Trophoblast cell (in vitro differentiated cells and primary cell): ENCODE results near the gene SPRR2B.
A peak's percentile ranks its signal among the peaks of the same experiment; 100 is the strongest.

Experiments
- DNase-seq, 2 donors: peaks; one replicate each; pipeline ENCODE4 v3.0.0-alpha.2; 2016
- H2AFZ ChIP-seq: 2 replicates; pipeline ENCODE4 v1.6.1; 2013; ENCODE audit warnings: low read length, moderate library complexity, mild to moderate bottlenecking; ENCODE audit not compliant: insufficient read depth, poor library complexity
- H2AK5ac ChIP-seq: 2 replicates; pipeline ENCODE4 v1.6.1; 2013; ENCODE audit warnings: mild to moderate bottlenecking, low read length
- H2BK120ac ChIP-seq: 2 replicates; pipeline ENCODE4 v1.6.1; 2013; ENCODE audit warnings: low read length, mild to moderate bottlenecking, moderate library complexity; ENCODE audit not compliant: insufficient read depth, poor library complexity
- H2BK12ac ChIP-seq: 2 replicates; pipeline ENCODE4 v1.6.1; 2013; ENCODE audit warnings: mild to moderate bottlenecking, low read length, moderate library complexity
- H2BK5ac ChIP-seq: 2 replicates; pipeline ENCODE4 v1.6.1; 2013; ENCODE audit warnings: low read length, low read depth, moderate library complexity, mild to moderate bottlenecking; ENCODE audit not compliant: poor library complexity
- H3K14ac ChIP-seq: 2 replicates; pipeline ENCODE4 v1.6.1; 2013; ENCODE audit warnings: mild to moderate bottlenecking, low read length
- H3K18ac ChIP-seq: 2 replicates; pipeline ENCODE4 v1.6.1; 2013; ENCODE audit warnings: mild to moderate bottlenecking, low read length
- H3K23ac ChIP-seq: 2 replicates; pipeline ENCODE4 v1.6.1; 2013; ENCODE audit warnings: low read length
- H3K27ac ChIP-seq: 2 replicates; pipeline ENCODE4 v1.5.1; 2013; ENCODE audit warnings: low read depth, mild to moderate bottlenecking, inconsistent platforms, low read length, moderate library complexity
- H3K27me3 ChIP-seq: 2 replicates; pipeline ENCODE4 v1.6.1; 2013; ENCODE audit warnings: inconsistent platforms, mild to moderate bottlenecking, low read length, moderate library complexity; ENCODE audit not compliant: insufficient read depth
- H3K36me3 ChIP-seq, 2 experiments: 1 replicate in 1 of 2; 2 replicates in 1 of 2; pipeline ENCODE4 v1.6.1; 2013; ENCODE audit warnings: low read length in 2 of 2, mild to moderate bottlenecking in 2 of 2, moderate library complexity in 1 of 2; ENCODE audit not compliant: insufficient read depth in 2 of 2, control insufficient read depth in 1 of 2
- H3K4ac ChIP-seq: 2 replicates; pipeline ENCODE4 v1.6.1; 2013; ENCODE audit warnings: low read depth, mild to moderate bottlenecking, low read length, moderate library complexity
- H3K4me1 ChIP-seq, 2 experiments: 1 replicate in 1 of 2; 2 replicates in 1 of 2; pipeline ENCODE4 v1.6.1; 2013; ENCODE audit warnings: low read length in 2 of 2, mild to moderate bottlenecking in 2 of 2, moderate library complexity in 1 of 2; ENCODE audit not compliant: insufficient read depth in 2 of 2, control insufficient read depth in 1 of 2
- H3K4me2 ChIP-seq: 2 replicates; pipeline ENCODE4 v1.6.1; 2013; ENCODE audit warnings: inconsistent platforms, mild to moderate bottlenecking, low read length, moderate library complexity
- H3K4me3 ChIP-seq: 2 replicates; pipeline ENCODE4 v1.5.1; 2013; ENCODE audit warnings: mild to moderate bottlenecking, low read depth, low read length, inconsistent platforms
- H3K79me1 ChIP-seq: one replicate; pipeline ENCODE4 v1.6.1; 2013; ENCODE audit warnings: low read length
- H3K79me2 ChIP-seq: 2 replicates; pipeline ENCODE4 v1.6.1; 2013; ENCODE audit warnings: low read length, mild to moderate bottlenecking; ENCODE audit not compliant: control insufficient read depth, insufficient read depth, poor library complexity
- H3K9ac ChIP-seq: 2 replicates; pipeline ENCODE4 v1.6.1; 2013; ENCODE audit warnings: mild to moderate bottlenecking, low read length
- H3K9me3 ChIP-seq: 2 replicates; pipeline ENCODE4 v1.6.1; 2013; ENCODE audit warnings: low read depth, mild to moderate bottlenecking, control low read depth, inconsistent platforms, low read length; ENCODE audit not compliant: insufficient read depth
- H4K12ac ChIP-seq: 2 replicates; pipeline ENCODE4 v1.6.1; 2013; ENCODE audit warnings: low read depth, mild to moderate bottlenecking, low read length, moderate library complexity
- H4K8ac ChIP-seq: 2 replicates; pipeline ENCODE4 v1.6.1; 2013; ENCODE audit warnings: low read depth, mild to moderate bottlenecking, low read length, moderate library complexity
- H4K91ac ChIP-seq: one replicate; pipeline ENCODE4 v1.6.1; 2013; ENCODE audit warnings: low read depth, mild to moderate bottlenecking, low read length, moderate library complexity
- WGBS: extraction: QIAGEN DNeasy Blood & Tissue Kit; methylation state at CpG from one replicate; pipeline ENCODE4 v1.1.7; 2013; ENCODE audit warnings: missing lambda C conversion rate; ENCODE audit not compliant: insufficient read length, insufficient coverage; ENCODE audit errors: extremely low coverage; 5-methylcytosine and 5-hydroxymethylcytosine counted together

The SPRR2B gene

DNA sequence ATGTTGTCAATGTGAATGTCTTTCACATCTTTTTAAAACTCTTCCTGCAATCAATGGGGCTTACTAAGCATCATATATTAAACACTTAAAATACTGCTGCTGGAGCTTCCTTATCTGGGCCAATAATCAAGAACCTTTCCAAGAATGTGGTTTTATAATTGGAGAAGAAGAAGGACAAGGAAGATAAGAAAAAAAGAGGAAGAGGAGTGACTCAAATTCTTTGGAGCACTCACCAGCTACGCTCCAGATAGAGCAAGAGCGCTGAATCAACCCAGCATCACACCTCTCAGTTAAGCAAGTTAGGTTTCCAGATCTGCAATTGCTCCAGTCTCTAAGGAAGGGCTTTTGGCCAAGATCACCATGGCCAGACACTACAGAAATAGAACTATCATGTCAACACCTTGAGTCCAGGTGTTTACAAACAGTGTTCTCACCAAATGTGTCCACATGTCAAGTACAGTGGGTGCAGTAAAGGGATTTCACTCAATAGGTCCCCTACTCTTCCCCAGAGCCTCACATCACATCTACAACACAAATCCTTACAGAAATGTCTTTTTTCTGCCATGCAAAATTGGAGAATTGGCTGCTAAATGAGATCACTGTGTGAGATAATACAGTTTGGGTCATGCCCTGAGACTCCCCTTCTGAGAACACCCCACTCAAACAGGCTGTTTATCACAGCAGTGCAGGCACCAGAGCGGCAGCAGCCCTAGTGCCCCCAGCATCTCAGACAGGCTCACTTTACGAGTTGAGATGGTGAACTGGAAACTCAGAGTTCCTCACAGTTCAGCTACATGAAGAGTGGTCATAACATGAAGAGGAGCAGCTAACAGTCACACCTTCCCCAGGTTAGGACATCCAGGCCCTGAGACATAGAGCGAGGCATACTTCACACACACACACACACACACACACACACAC lies 1.7 kb upstream of the SPRR2B start:
- Histone ChIP-seq H4K8ac (no peak overlapping the region), H3K23ac (no peak overlapping the region), H3K14ac (no peak overlapping the region), H2BK120ac (no peak overlapping the region), H3K9ac (no peak overlapping the region), H3K36me3 (no peaks in the 10 kb centered on the region), H2AFZ (no peak overlapping the region), H3K27ac (no peak overlapping the region), H4K12ac (no peak overlapping the region), H2AK5ac (no peak overlapping the region), H3K9me3 (no peaks in the 10 kb centered on the region), H3K4me1 (no peaks in the 10 kb centered on the region), H2BK12ac (no peak overlapping the region), H3K79me1 (no peaks in the 10 kb centered on the region), H3K27me3 (no peaks in the 10 kb centered on the region), H3K4me2 (no peak overlapping the region), H3K79me2 (no peaks in the 10 kb centered on the region), H3K4me3 (no peak overlapping the region), H4K91ac (no peak overlapping the region), H3K4ac (no peak overlapping the region), H3K18ac (no peak overlapping the region), H2BK5ac (no peak overlapping the region)
- no CpG with 5 or more reads among the region's 5 CpGs for WGBS
- DNase-seq = no peak

DNA sequence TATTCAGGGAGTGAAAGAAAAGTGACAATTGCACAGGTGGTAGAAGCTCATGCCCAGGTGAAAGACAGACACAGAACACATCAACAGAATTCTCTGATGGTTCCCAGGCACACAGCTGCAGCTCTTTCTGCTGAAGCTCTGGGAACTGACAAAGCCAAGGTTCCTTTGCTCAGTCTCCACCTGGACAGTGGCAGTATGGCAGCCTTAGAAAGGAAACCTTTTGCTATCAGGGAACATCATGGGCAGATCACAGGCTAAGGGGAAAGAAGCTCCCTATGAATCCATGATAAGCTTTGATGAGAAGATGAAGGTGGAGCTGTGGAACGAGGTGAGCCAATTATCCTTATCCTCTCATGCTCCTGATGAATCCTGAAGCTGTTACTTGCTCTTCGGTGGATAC lies 1.2 kb downstream of the SPRR2B start:
- Histone ChIP-seq H2BK120ac (no peak overlapping the region), H3K18ac (no peak overlapping the region), H3K4me2 (no peak overlapping the region), H3K4me1 (no peaks in the 10 kb centered on the region), H2BK12ac (no peak overlapping the region), H4K91ac (no peak overlapping the region), H3K27ac (no peak overlapping the region), H2AFZ (no peak overlapping the region), H4K12ac (no peak overlapping the region), H3K9me3 (no peaks in the 10 kb centered on the region), H3K14ac (no peak overlapping the region), H3K9ac (no peak overlapping the region), H3K27me3 (no peaks in the 10 kb centered on the region), H3K4ac (no peak overlapping the region), H3K36me3 (no peaks in the 10 kb centered on the region), H4K8ac (no peak overlapping the region), H3K79me1 (no peaks in the 10 kb centered on the region), H2BK5ac (no peak overlapping the region), H3K79me2 (no peaks in the 10 kb centered on the region), H3K4me3 (no peak overlapping the region), H2AK5ac (no peak overlapping the region), H3K23ac (no peak overlapping the region)
- no CpG with 5 or more reads among the region's 2 CpGs for WGBS
- no peak for DNase-seq

DNA sequence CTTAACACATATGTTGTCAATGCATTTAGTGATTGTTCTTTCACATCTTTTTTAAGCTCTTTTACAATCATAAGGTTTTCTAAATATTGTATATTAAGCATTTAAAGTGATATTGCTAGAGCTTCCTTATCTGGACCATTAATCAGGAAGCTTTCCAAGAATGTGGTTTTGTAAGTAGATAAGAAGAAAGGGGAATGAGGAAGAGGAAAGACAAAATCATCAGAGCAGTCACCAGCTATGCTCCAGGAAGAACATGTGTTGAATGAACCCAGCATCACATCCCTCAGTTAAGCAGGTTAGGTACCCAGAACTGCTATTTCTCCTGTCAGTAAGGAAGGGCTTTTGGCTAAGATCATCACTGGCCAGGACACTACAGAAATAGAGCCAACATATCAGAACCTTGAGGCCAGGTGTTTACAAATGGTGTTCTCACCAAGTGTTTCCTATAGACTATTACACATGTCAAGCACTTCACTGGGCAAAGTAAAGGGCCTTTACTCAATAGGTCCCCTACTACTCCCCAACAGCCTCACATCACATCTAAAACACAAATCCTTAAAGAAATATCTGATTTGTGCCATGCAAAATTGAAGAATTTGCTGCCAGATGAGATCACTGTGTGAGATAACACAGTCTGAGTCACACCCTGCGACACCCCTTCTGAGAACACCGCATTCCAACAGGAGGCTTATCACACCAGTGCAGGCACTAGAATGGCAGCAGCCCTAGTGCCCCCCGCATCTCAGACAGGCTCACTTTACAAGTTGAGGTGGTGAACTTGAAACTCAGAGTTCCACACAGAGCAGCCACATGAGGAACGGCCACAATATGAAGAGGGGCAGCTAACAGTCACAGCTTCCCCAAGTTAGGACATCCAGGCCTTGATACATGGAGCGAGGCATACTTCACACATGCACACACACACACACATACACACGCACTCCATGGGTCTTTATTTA lies 12.3 kb downstream of the SPRR2B start:
- no peak overlapping the region for H2BK120ac ChIP-seq
- no peak overlapping the region for H2BK12ac ChIP-seq
- no peak overlapping the region for H2AK5ac ChIP-seq
- H2BK5ac ChIP-seq = no peak overlapping the region
- no peaks in the 10 kb centered on the region for H3K79me1 ChIP-seq
- no peak overlapping the region for H3K4me2 ChIP-seq
- H2AFZ ChIP-seq = no peak overlapping the region
- H3K14ac ChIP-seq = no peak overlapping the region
- no peak overlapping the region for H4K8ac ChIP-seq
- no peaks in the 10 kb centered on the region for H3K9me3 ChIP-seq
- no peak overlapping the region for H3K18ac ChIP-seq
- WGBS = no CpG with 5 or more reads among the region's 6 CpGs
- H4K91ac ChIP-seq = no peak overlapping the region
- no peak overlapping the region for H3K4ac ChIP-seq
- no peak overlapping the region for H3K4me3 ChIP-seq
- no peak overlapping the region for H4K12ac ChIP-seq
- H3K9ac ChIP-seq = no peak overlapping the region
- H3K27ac ChIP-seq = no peak overlapping the region
- peak; percentile 30 to 49 for DNase-seq
- peaks cover 0 to 3% of the 10 kb centered on the region in 2 experiments for H3K4me1 ChIP-seq
- no peaks in the 10 kb centered on the region for H3K79me2 ChIP-seq
- no peaks in the 10 kb centered on the region for H3K36me3 ChIP-seq
- no peaks in the 10 kb centered on the region for H3K27me3 ChIP-seq
- no peak overlapping the region for H3K23ac ChIP-seq

DNA sequence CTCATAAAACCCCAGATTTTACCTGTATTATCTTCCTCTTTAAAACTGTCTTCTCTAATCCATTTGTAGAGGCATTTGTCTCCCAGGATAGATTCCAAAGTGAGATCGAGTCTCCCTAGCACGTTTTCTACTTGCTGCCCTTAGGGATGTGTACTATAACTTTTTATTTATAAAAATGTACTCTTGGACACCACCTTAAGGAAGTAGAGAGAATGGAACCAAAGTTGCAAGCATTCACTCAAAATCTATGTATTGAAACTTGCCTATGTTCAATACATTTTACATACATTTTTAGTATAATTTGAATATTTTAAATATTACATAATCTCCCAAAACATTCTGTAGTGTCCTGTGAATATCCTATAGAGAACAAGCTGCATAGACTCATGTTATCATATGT lies 13.3 kb downstream of the SPRR2B start:
- Histone ChIP-seq H2AFZ (no peak overlapping the region), H2BK12ac (no peak overlapping the region), H3K23ac (no peak overlapping the region), H3K79me1 (no peaks in the 10 kb centered on the region), H3K14ac (no peak overlapping the region), H3K18ac (no peak overlapping the region), H4K12ac (no peak overlapping the region), H3K79me2 (no peaks in the 10 kb centered on the region), H2BK5ac (no peak overlapping the region), H3K4ac (no peak overlapping the region), H2BK120ac (no peak overlapping the region), H4K91ac (no peak overlapping the region), H2AK5ac (no peak overlapping the region), H3K9ac (no peak overlapping the region), H3K4me1 (peaks cover 0 to 3% of the 10 kb centered on the region in 2 experiments), H3K9me3 (no peaks in the 10 kb centered on the region), H4K8ac (no peak overlapping the region), H3K27ac (no peak overlapping the region), H3K4me2 (no peak overlapping the region), H3K36me3 (no peaks in the 10 kb centered on the region), H3K4me3 (no peak overlapping the region), H3K27me3 (no peaks in the 10 kb centered on the region)
- no CpG with 5 or more reads among the region's 2 CpGs for WGBS
- DNase-seq = no peak
